Right renal cortex interstitium (tissue), 3 donors: ENCODE measurements around the gene PPFIBP1. TPM values are rescaled to one million over a fixed set of nuclear protein-coding genes. Genes with fewer than 3 reads are reported as not detected.
"Not testable (repeated sequence)": the region's sequence is repeated elsewhere in the genome, so short reads cannot be mapped to it uniquely, and the experiment has no call there.

Experiments used
- DNase-seq, 3 donors: peaks; one replicate each; pipeline ENCODE4 v3.0.0-alpha.2; 2013; ENCODE audit warnings: low read depth in 3 of 3, low spot score in 2 of 3
- polyA plus RNA-seq, 3 donors: library from polyadenylated mRNA; unstranded; fragments of 120-200 nt; gene quantifications; one replicate each; pipeline ENCODE4 v1.2.1, GENCODE V29; 2013; ENCODE audit not compliant: insufficient read length in 3 of 3

Gene PPFIBP1
- polyA plus RNA-seq, 3 donors = 66.9 to 90.8 (median 84.2) TPM

- DNase-seq = peak in 1 of 3 donors; percentile 24
Measured at GRCh38 chr12:27644158-27644845, 120.3 kb downstream of the PPFIBP1 start.

DNA sequence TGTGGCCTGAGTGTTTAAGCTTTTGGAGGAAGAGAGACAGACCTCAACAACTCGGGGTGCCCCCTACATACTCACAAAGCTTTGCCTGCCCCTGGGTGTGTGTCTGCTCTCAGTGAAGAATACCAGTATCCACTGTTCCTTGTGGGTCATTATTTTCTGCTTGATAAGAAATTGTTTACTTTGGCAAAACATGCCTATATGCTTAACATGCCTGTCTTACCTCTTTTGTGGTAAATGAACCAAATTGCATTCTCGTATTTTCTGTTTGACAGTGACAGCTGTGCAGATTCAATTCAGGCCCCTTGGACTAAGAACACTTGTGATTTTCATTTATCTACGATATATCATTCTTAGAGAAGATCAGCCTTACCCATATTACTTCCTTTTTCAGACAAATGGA, 121.7 kb downstream of the PPFIBP1 start:
- DNase-seq = no peak

DNA sequence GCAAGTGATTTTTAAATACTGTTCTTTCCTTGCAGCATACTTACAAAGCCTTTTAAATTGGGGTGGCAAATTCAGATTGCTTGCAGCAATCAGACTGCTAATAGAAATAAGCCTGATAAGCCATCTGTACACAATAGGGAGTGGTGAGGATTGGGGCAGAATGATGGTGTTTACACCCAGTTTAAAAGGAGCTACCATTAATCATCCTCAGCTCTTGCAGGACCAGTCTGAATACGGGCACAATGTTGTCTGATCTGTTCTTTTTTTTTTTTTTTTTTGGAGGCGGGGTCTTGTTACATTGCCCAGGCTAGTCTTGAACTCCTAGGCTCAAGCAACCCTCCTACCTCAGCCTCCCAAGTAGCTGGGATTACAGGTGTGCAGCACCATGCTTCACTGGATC, 122.1 kb downstream of the PPFIBP1 start:
- no peak for DNase-seq

GRCh38 chr12:27650011-27650410, 126.0 kb downstream of the PPFIBP1 start:
- no peak for DNase-seq

DNA sequence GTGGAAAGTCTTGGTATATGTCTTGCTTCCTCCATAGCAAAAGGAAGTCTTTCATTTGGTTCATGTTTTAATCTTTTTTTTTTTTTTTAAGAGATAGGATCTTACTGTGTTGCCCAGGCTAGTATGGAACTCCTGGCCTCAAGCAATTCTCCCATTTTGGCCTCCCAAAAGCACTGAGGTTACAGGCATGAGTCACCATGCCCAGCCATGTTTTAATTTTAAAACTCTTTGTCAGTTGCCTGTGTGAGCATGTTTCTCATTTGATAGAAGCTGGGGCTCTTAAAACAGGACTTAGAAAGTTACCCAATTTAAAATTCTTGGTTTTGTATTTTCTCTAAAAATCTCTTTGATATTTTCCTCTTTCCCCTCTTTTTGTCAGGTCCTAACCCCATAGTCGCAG, 127.2 kb downstream of the PPFIBP1 start:
- no peak for DNase-seq

GRCh38 chr12:27652174-27652763, 128.3 kb downstream of the PPFIBP1 start:
- peak; percentile 61 to 71 (median 70) for DNase-seq

GRCh38 chr12:27653661-27654060, 129.7 kb downstream of the PPFIBP1 start:
- no peak for DNase-seq

DNA sequence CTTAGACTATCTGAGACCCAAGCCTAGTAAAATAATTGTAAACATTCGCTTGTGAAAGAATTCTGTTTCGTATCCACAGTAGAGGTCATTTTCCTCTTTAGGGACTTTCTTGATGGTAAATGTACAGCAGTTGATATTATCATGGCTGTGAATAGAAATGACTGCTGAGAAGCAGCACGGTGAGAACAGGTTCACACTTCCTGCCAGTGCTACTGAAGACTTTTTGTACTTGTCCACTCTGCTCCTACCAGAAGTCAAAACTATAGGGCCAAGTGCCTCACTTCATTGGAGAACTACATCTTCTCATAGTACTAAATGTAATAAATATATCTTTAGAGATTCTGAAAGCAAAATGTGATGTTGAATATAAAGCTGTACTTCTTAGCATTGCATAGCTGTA, 131.5 kb downstream of the PPFIBP1 start:
- DNase-seq = not testable (repeated sequence)

GRCh38 chr12:27657296-27657695, 133.3 kb downstream of the PPFIBP1 start:
- no peak for DNase-seq

- DNase-seq = no peak
Measured at GRCh38 chr12:27665704-27666103, 141.7 kb downstream of the PPFIBP1 start.

DNA sequence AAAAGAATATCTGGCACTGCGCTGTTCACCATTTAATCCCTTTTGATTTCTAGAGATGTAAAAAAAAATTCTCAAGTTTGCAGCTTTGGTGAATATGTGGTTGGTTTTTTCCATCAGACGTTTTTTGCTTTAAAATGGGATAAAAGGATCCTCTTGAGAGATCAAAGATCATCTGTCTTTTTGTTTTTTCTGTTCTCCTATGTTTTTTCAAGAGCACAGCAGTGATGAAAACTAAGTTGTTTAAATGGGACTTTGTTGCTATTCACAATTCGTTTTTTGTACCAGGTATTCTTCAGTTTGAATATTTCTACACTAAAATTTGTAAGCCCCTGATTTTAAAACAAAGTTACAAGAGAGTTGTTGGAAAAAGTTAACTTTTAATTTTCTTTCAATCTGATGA, 142.5 kb downstream of the PPFIBP1 start:
- DNase-seq = no peak

DNA sequence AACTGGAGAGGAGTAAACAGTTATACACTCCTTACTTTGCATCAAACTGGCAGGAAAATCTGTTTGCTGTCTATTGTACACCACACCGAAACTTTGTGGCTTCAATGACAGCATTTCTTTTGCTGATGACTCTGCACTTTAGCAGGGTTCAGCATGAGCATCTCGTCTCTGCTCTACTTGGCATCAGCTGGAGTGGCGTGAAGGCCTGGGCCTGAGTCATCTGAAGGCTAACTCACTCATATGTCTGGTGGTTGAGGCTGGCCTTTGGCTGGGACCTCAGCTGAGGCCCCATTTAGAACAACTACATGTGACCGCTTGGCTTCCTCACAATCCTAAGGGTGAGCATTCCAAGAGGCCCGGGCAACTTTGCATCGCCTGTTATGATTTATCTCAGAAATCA, 143.5 kb downstream of the PPFIBP1 start:
- no peak for DNase-seq

DNA sequence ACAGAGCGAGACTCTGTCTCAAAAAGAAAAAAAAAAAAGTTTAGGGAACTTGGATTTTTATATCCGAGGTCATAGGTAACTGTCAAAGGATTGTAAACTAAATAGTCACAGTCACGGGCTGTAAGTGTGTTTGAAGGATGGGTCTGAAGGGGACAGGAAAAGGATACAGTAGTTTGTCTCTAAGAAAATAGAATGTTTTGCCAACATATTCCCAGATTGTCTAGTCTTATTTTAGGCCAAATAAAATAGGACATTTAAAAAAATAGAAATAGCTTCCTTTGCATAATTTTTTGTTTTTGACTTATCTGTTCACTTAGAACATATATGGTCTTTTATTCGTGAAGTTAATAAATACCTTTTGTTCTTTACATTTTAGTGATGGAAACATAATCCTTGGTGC, 148.0 kb downstream of the PPFIBP1 start:
- peak in 1 of 3 donors; percentile 6 for DNase-seq

- DNase-seq = no peak
Measured at GRCh38 chr12:27672643-27673042, 148.6 kb downstream of the PPFIBP1 start.

- DNase-seq = no peak
Measured at GRCh38 chr12:27673101-27673718, 149.2 kb downstream of the PPFIBP1 start.

DNA sequence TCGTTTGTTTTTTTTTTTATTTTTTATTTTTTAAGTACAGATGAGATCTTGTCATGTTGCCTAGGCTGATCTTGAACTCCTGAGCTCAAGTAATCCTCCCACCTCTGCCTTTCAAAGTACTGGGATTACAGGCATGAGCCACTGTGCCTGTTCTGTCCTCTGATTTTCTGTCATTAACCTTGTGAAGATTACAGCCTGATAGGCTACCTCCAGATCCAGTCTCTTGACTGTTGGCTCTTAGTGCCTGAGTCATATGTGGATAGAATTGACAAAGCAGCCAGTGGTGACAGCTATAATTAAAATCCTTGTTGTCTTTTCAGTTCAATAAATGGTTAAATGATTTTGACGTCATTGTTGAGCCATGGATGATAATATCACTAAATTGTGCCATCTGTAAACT, 151.0 kb downstream of the PPFIBP1 start:
- DNase-seq = no peak

- DNase-seq = no peak
Measured at GRCh38 chr12:27680619-27681018, 156.6 kb downstream of the PPFIBP1 start.

- no peak for DNase-seq
Measured at GRCh38 chr12:27682534-27682933, 158.5 kb downstream of the PPFIBP1 start.

DNA sequence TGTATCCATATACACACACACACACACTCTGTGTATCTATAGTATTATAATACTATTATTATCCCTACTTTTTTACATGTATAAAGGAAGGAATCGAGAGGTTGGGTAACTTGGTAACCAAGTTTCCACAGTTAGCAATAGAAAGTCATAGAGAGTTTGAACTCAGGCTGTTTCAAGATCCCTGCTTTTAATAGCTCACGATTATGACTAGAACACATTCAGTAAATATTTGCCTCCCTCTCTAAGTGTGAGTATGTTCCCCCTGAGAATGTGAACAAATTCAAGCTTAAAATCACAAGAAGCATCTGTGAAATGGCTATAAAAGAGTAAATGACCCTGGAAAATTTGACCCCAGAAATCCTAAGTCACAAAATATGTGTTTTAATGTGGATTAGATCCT, 161.3 kb downstream of the PPFIBP1 start:
- DNase-seq = no peak

- DNase-seq = no peak
Measured at GRCh38 chr12:27686147-27686546, 162.1 kb downstream of the PPFIBP1 start.

GRCh38 chr12:27688671-27689070, 164.7 kb downstream of the PPFIBP1 start:
- DNase-seq = no peak

DNA sequence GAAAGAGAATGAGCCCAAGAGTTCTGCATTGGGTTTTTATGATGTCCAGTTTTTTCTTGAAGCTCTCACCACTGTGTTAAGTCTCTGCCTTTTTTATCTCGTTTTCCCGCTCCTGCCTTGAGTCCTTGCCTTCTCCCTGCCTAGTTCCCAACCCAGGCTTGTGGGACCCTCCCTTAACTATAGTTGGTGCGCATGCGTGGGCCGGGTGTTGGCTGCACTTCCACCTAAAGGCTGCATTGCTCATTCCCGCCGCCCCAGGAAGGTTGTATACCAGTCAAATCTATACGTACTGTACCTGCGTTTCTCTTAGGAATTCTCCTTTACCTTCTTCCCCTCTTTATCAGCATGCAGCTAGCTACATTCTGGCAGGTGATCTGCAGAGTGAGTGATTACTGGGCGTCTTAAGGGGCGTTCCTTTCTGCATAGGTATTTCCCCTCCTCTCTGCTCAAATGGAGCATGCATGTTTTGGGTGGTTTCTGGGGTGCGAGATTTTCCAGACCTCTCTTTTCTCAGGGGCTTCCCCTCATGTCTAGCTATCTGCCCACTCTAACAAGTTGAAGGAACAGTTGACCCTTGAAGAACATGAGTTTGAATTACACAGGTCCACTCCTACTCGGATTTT, 165.7 kb downstream of the PPFIBP1 start:
- no peak for DNase-seq
